ENCODE results near the gene RASIP1.

RASIP1 gene

DNA sequence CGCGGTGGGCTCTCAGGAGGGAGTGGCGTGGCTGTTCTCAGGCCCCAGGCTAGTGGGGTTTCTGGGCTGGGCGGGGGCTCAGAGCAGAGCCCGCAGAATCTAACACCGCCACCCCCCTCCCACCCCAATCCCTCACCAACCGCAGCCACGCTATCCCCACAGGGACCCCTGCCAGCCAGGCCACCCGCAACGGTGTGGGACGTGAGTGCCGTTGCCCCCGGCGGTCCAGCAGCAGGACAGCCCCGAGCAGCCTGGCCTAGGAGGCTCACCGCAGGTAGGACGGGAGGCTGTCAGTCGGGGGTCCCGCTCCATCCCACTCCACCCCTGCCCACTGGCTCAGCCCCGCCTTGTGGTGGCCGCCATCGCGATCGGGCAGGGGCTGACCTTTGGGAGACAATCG is 67.4 kb downstream of the RASIP1 start, which contains the start of gene NTN5:
TSS of gene NTN5 (minus strand) at position 24 of the 400 bp plus-strand sequence. CDS start 2,031 bp downstream, outside the sequence.
- DNase-seq = no peak

DNA sequence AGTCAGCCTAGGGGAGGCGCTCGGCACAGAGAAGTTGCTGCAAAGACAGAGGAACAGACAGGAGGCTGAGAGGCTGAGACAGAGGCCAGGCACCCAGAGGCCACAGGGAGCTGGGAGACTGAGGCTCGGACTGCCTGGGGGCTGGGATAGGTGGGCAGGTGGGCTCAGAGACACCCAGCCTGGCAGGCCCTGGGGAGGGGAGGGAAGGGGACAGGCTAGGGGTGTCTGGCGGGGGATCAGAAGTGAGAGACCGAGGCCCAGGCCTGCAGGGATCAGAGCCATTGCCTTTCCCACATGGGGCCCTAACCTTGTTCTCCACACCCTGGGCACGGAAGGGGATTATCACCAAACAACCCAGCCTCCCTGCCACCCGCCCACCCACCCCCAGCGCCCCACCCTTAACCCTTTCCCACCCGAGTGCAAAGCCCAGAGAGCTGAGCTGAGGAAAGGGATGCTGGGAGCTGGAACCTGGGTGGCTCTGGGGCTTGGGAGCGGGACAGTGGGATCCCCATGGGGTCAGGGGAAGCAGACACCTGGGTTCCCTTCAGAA is 68.9 kb downstream of the RASIP1 start:
- no peak for DNase-seq

DNA sequence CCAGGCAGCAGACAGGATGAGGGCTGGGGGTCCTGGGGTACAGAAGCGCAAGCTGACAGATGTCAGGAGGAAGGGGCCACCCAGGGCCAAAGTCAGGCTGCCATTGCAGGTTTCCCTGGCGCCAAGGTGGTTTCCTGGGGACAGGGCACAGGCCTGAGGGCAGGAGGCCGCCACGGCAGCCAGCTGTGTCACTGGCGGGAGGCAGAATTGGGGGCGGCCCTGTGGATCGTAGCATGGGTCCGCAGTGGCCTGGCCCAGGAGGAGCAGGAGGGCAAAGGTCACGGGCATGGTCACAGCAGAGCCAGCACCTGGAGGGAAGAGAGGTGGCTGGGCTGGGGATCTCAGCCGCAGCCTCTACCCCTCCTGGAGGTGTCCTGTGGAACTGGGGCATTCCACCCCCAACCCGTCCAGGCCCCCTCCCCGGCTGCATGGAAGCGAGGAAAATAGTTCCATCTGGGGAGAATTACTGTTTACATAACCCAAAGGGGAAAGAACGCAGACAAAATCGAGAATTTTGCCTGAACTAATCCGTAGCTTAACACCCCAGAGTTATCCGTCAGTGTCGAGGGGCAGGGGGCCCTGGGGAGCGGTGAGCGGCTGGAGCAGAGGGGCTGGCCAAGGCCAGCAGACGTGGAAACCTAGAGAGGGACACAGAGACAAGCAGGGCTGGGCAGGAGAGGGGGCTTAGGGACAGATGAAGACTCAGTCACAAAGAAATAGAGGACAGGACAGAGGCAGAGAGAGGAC is 69.5 kb downstream of the RASIP1 start:
- no peak for DNase-seq

All from DMS79 treated with DMSO at 0.1 percent for 48 hours (cell line).